Left lung (tissue), 10 donors: ENCODE results near the gene POU6F2. TPM values are rescaled to one million over a fixed set of nuclear protein-coding genes. Genes with fewer than 3 reads are reported as not detected.

ENCODE experiments used
- ATAC-seq: fragments of 200-7000 bp; cut with Tn5 transposase; one replicate; pipeline ENCODE4 v1.9.1; 2020; ENCODE audit warnings: moderate library complexity
- DNase-seq, 4 donors: peaks; one replicate each; pipeline ENCODE4 v3.0.0-alpha.2; 2013 to 2020
- H3K27ac ChIP-seq, 2 donors: fragments of 200-600 bp; sonication (generic) in 1 of 2; one replicate each; pipeline versions ENCODE4 v1.5.0 to v1.8.0; 2020 to 2021
- H3K27me3 ChIP-seq, 2 donors: fragments of 200-600 bp; sonication (generic) in 1 of 2; one replicate each; pipeline versions ENCODE4 v1.5.0 to v1.8.0; 2020 to 2021
- H3K36me3 ChIP-seq, 2 donors: fragments of 200-600 bp; sonication (generic) in 1 of 2; one replicate each; pipeline versions ENCODE4 v1.5.0 to v1.8.0; 2020 to 2021
- H3K4me1 ChIP-seq, 2 donors: fragments of 200-600 bp; one replicate each; pipeline ENCODE4 v1.8.0; 2021
- H3K4me3 ChIP-seq, 2 donors: fragments of 200-600 bp; sonication (generic) in 1 of 2; one replicate each; pipeline versions ENCODE4 v1.5.0 to v1.8.0; 2020 to 2021; ENCODE audit warnings: mild to moderate bottlenecking in 1 of 2
- H3K9me3 ChIP-seq, 2 donors: fragments of 200-600 bp; sonication (generic) in 1 of 2; one replicate each; pipeline versions ENCODE4 v1.5.0 to v1.8.0; 2020 to 2021
- intact Hi-C, 2 donors: fragments of 100-400 bp; cut with DNase I; formaldehyde crosslinking; loops; one replicate each; pipeline versions ENCODE4 v1.11.2 to v1.14.2; 2022
- polyA plus RNA-seq, 6 donors: library from polyadenylated mRNA; unstranded; fragments of 120-200 nt; gene quantifications; one replicate each; pipeline ENCODE4 v1.2.1, GENCODE V29; 2013; ENCODE audit not compliant: insufficient read length in 6 of 6
- total RNA-seq, 2 donors: library from RNA; stranded (reverse); fragmentation: NEBNext Ultra II Directional; extraction: Animal tissue kit (Norgen Biotek cat#: 25700); gene quantifications; one replicate each; pipeline ENCODE4 v1.2.1, GENCODE V29; 2021
- TF ChIP-seq, protein P1 (sequence below), 2 donors: fragments of 200-600 bp; sonication (generic) in 1 of 2; IDR thresholded peaks; one replicate each; pipeline versions ENCODE4 v1.5.0 to v1.8.0; 2021; ENCODE audit warnings: antibody characterized with exemption in 2 of 2
- donor health status: DM: no; HTN: yes; CAD: no.
- donor health status: DM: no; HTN: no; CAD: no.

The POU6F2 gene
- total and polyA plus RNA-seq, 8 donors, result 0.08 to 0.32 (median 0.18) TPM; not detected in 3

DNA sequence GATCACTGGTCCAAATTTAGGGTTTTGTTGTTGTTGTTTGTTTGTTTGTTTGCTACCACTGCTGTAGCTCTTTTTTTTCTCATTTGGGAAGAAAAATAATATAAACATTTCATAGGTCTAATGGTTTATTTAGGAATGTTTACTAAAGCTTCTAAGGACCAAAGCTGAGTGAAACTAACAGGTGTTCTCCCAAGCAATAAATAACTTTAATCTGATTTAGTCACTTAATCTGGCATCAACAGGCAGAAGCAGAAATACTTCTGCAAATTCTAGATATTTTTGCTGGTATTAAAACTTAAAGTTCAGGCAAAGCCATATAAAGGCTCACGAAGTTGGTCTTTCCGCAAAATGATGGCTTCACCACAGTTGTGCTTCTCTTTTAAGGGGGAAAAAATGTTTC lies 444.0 kb downstream of the POU6F2 start:
- Histone ChIP-seq H3K4me1 (no peaks in the 10 kb centered on the region), H3K9me3 (no peaks in the 10 kb centered on the region), H3K27ac (no peak overlapping the region), H3K27me3 (no peaks in the 10 kb centered on the region), H3K36me3 (no peaks in the 10 kb centered on the region), H3K4me3 (no peak overlapping the region)
- ATAC-seq, result no peak
- TF ChIP-seq, protein P1, sequence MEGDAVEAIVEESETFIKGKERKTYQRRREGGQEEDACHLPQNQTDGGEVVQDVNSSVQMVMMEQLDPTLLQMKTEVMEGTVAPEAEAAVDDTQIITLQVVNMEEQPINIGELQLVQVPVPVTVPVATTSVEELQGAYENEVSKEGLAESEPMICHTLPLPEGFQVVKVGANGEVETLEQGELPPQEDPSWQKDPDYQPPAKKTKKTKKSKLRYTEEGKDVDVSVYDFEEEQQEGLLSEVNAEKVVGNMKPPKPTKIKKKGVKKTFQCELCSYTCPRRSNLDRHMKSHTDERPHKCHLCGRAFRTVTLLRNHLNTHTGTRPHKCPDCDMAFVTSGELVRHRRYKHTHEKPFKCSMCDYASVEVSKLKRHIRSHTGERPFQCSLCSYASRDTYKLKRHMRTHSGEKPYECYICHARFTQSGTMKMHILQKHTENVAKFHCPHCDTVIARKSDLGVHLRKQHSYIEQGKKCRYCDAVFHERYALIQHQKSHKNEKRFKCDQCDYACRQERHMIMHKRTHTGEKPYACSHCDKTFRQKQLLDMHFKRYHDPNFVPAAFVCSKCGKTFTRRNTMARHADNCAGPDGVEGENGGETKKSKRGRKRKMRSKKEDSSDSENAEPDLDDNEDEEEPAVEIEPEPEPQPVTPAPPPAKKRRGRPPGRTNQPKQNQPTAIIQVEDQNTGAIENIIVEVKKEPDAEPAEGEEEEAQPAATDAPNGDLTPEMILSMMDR (IDR thresholded peaks at IDR 0.05), result no peak
- no peak for DNase-seq
- intact Hi-C loops, result no loop called here

DNA sequence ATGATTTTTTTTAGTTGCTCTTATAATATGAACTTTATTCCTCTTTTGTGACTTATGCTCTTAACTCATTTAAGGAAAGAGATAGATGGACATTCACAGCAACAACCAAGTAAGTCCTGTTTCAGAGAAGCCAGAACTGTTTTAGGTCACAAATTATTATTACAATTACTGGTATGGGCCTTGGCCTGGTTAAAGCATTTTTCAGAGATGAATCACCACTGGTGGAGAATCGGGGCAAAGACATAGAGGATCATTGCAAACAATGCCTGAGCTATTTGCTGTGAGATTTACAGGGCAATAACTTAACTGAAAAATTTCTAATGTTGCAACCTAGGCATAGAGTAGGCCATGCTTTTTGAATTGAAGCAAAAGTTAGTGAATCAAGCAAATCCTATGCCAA lies 450.5 kb downstream of the POU6F2 start:
- no peaks in the 10 kb centered on the region for H3K9me3 ChIP-seq
- no peak for DNase-seq
- H3K4me1 ChIP-seq, result no peaks in the 10 kb centered on the region
- no peaks in the 10 kb centered on the region for H3K36me3 ChIP-seq
- no peak overlapping the region for H3K4me3 ChIP-seq
- intact Hi-C loops, result no loop called here
- TF ChIP-seq, protein P1 (IDR thresholded peaks at IDR 0.05), result no peak
- no peak for ATAC-seq
- no peaks in the 10 kb centered on the region for H3K27me3 ChIP-seq
- no peak overlapping the region for H3K27ac ChIP-seq

DNA sequence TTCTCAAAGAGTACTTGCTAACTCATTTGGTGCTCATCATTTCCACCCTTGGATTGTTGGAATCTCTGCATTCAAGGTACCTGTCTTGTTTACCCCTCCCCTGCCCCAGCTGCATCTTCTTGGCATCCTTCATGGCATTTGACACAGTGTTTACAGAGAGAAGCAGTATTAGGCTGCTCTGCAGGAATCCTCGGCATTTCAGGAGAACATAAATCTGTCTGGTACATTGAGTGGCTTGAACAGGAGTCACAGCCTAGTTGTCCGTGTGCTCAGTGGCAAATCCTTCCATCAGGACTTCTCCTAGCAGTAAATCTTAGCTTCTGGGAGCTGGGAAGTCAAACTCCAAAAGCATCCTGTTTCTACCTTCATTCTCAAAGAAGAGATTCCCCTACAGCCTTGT lies 451.7 kb downstream of the POU6F2 start:
- no peak overlapping the region for H3K4me3 ChIP-seq
- intact Hi-C loops, result no loop called here
- ATAC-seq (no peak), DNase-seq (no peak)
- no peak overlapping the region for H3K27ac ChIP-seq
- TF ChIP-seq, protein P1 (IDR thresholded peaks at IDR 0.05), result no peak
- H3K4me1 ChIP-seq, result no peaks in the 10 kb centered on the region
- no peaks in the 10 kb centered on the region for H3K36me3 ChIP-seq
- no peaks in the 10 kb centered on the region for H3K27me3 ChIP-seq
- H3K9me3 ChIP-seq, result no peaks in the 10 kb centered on the region

DNA sequence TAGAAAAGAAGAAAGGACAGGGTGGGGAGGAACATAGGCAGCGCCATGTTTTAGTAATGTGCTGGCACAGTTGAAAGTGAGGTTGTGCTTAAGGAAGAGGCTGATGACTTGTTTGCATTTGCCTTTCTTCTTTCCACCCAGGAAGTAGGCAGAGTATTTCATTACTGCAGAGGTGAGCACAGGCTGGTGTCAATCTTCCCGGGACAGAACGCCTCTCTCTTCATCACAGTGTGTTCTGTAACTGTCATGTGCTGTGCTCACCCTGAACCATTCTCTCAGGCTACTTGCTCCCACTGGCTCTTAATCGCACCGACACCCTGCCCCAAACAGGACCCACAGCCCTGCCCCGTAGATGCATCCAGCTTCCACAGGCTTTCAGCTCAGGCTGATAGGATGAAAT lies 452.7 kb downstream of the POU6F2 start:
- DNase-seq (no peak), ATAC-seq (no peak)
- intact Hi-C loops, result no loop called here
- H3K4me3 ChIP-seq, result no peak overlapping the region
- TF ChIP-seq, protein P1 (IDR thresholded peaks at IDR 0.05), result no peak
- no peaks in the 10 kb centered on the region for H3K27me3 ChIP-seq
- no peaks in the 10 kb centered on the region for H3K36me3 ChIP-seq
- H3K27ac ChIP-seq, result no peak overlapping the region
- no peaks in the 10 kb centered on the region for H3K4me1 ChIP-seq
- H3K9me3 ChIP-seq, result no peaks in the 10 kb centered on the region

DNA sequence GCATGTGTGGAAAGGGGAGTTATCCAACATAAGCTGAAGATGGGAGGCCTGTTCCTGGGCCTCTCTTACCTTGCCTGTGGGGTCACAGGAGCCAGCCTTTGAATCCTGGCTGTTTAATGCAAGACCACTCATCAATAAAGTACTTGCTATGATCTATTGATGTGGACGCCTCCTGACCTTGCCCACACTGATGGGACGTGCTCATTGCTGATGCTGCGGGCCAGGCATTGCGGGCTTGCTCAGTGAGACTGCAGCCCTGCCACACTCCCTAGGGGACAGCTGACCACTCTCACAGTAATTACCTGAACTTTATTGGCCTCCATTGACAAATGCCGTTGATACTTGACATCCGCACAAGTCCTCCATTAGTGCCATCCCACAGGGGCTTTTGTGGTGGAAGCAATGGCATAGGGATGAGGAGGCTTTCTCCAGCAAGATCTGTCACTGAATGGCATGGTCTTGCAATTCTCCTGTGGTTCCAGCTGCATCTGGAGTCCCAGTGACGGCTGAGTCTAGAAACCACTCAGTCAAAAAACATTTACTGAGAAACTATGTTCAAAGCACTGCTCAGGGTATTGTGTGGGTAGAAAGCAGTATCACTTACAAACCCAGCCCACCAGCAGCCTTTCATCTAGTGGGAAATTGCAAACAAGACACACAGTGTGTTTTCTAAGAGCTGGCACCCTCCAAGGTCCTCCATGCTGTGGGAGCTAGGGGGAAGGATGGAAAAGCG lies 453.4 kb downstream of the POU6F2 start:
- H3K4me3 ChIP-seq, result no peak overlapping the region
- no peak overlapping the region for H3K27ac ChIP-seq
- intact Hi-C loops, result no loop called here
- no peaks in the 10 kb centered on the region for H3K4me1 ChIP-seq
- no peaks in the 10 kb centered on the region for H3K27me3 ChIP-seq
- ATAC-seq (no peak), DNase-seq (no peak)
- TF ChIP-seq, protein P1 (IDR thresholded peaks at IDR 0.05), result no peak
- H3K9me3 ChIP-seq, result no peaks in the 10 kb centered on the region
- no peaks in the 10 kb centered on the region for H3K36me3 ChIP-seq
